ENCODE data around the gene ZSCAN10. TPM values are rescaled to one million over a fixed set of nuclear protein-coding genes. Genes with fewer than 3 reads are reported as not detected.

ZSCAN10 gene
- total RNA-seq, 1 experiment from 2014 or later = not detected

DNA sequence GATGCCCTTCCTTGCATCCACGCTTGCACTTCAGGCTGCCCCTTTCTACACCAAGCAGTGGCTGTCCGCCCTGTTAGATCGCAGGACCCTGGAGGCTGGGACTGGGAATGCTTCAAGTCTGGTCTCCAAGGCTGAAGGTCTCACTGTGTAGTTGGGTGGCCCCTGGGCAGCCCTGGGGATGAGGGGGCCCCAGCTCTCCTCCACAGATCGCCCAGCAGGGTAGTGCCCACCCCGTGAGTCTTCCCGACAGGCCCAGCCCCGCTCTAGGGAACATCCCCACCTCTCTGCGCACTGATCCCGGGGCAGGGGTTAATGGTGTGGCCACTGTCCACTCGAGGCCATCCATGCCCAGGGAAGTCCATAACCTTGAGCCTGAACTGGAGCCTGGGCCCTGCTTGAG, 46.1 kb upstream of the ZSCAN10 start:
- no peaks in the 10 kb centered on the region for H3K9me2 ChIP-seq (replicated peaks; ENCODE audit: low read length)
- ChIA-PET POLR2A (ENCODE audit: unreplicated experiment) (no interaction called here), CTCF (no interaction called here)
- no peak overlapping the region for H3K4me2 ChIP-seq (ENCODE audit: low read length)
- H3F3A ChIP-seq (ENCODE audit: low read length, unreplicated experiment) = no peaks in the 10 kb centered on the region
- no TSS peak for BruUV-seq (replicated peaks)
- no peaks in the 10 kb centered on the region for H3K27me3 ChIP-seq (ENCODE audit: low read length)
- no peak overlapping the region for H3K4me3 ChIP-seq (ENCODE audit: low read length)
- ATAC-seq = no peak
- no peaks in the 10 kb centered on the region for H3K9me3 ChIP-seq (ENCODE audit: low read length)
- peaks cover 9% of the 10 kb centered on the region; the same call in 1 of the 2 replicates for H3K4me1 ChIP-seq (ENCODE audit: insufficient read depth, low read length)
- intact Hi-C loops (cut with micrococcal nuclease) = no loop called here
- TF ChIP-seq EZH2phosphoT487 (IDR thresholded peaks at IDR 0.05; ENCODE audit: borderline replicate concordance, low read length) = no peak
- TF ChIP-seq, protein P1, sequence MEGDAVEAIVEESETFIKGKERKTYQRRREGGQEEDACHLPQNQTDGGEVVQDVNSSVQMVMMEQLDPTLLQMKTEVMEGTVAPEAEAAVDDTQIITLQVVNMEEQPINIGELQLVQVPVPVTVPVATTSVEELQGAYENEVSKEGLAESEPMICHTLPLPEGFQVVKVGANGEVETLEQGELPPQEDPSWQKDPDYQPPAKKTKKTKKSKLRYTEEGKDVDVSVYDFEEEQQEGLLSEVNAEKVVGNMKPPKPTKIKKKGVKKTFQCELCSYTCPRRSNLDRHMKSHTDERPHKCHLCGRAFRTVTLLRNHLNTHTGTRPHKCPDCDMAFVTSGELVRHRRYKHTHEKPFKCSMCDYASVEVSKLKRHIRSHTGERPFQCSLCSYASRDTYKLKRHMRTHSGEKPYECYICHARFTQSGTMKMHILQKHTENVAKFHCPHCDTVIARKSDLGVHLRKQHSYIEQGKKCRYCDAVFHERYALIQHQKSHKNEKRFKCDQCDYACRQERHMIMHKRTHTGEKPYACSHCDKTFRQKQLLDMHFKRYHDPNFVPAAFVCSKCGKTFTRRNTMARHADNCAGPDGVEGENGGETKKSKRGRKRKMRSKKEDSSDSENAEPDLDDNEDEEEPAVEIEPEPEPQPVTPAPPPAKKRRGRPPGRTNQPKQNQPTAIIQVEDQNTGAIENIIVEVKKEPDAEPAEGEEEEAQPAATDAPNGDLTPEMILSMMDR (conservative IDR thresholded peaks at IDR 0.05; ENCODE audit: low read depth, low read length) = no peak
- H4K20me1 ChIP-seq (ENCODE audit: low read length) = no peaks in the 10 kb centered on the region
- H2AFZ ChIP-seq (ENCODE audit: low read length) = no peak overlapping the region
- no peak overlapping the region for H3K9ac ChIP-seq (ENCODE audit: low read length)
- no peaks in the 10 kb centered on the region for H3K79me2 ChIP-seq (ENCODE audit: low read length)
- H3K36me3 ChIP-seq (ENCODE audit: low read depth, low read length) = no peaks in the 10 kb centered on the region
- H3K27ac ChIP-seq (ENCODE audit: low read length) = no peak overlapping the region
- DNase-seq = no peak

DNA sequence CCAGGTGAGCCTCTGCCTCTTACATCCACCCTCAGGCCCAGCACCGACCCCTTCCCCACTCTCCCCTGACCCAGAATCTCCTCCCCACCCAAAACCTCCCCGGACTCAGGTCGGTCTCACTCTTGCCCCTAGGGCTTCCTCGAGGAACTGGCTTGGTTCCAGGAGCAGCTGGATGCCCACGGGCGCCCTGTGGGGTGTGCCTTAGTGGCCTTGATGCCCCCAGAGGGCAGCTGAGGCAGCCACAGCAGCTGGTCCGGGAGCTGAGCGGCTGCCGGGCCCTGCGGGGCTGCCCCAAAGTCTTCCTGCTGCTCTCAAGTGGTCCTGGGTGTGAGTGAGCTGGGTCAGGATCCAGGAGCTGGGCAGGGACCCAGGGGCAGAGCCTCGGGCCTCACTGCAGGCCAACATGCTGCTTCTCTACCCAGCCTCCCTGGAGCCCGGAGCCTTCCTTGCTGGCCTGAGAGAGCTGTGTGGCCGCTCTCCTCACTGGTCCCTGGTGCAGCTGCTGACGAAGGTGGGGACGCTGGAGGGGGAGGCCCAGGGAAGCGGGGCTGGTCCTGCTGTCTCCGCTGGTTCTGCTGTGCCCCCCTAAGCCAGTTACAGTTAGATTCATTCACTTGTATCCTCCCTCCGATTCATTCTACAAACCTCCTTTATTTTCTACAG, 45.4 kb upstream of the ZSCAN10 start:
- BruUV-seq (replicated peaks) = no TSS peak

DNA sequence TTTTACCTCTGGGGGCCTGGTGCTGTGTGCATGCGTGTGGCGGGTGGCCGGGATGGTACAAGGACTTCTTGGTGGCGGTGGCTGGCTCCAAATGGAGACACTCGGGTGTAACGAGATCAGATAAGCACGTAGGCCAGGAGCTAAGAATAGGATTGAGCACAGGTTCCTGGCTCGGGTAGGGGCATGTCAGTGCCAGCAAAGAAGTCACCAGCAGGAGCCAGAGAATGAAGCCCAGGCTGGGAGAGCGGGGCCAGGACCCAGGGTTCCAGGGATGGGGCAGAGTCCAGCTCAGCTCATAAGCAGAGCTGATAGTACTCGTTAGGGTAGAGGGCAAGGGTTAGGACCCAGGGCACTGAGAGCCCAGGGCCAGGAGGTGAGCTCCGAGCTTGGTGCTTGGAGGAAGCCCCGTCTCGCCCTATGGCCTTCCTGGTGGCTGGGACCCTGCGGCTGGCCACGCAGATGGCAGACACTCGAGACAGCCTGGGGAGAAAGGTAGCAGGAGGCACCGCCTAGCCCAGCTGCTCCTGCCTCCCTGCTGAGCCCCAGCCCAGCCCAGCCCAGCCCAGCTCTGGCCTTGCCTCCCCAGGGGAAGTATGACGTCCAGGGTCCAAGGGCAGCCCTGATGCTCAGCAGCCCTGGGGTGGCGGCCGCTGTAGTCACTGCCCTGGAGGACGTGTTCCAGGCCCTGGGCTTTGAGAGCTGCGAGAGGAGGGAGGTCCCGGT, 44.7 kb upstream of the ZSCAN10 start:
- no peak for ATAC-seq

More for the DNA sequence above, 45.4 kb upstream of the ZSCAN10 start:
- intact Hi-C loops (cut with micrococcal nuclease) = no loop called here
- H3K4me1 ChIP-seq (ENCODE audit: insufficient read depth, low read length) = peaks cover 4% of the 10 kb centered on the region; the same call in 1 of the 2 replicates
- no peaks in the 10 kb centered on the region for H3K79me2 ChIP-seq (ENCODE audit: low read length)
- H3K9ac ChIP-seq (ENCODE audit: low read length) = no peak overlapping the region
- H3K27ac ChIP-seq (ENCODE audit: low read length) = no peak overlapping the region
- no peaks in the 10 kb centered on the region for H3K36me3 ChIP-seq (ENCODE audit: low read depth, low read length)
- CTCF ChIA-PET = no interaction called here
- DNase-seq (no peak), ATAC-seq (no peak)
- no peaks in the 10 kb centered on the region for H4K20me1 ChIP-seq (ENCODE audit: low read length)
- no peaks in the 10 kb centered on the region for H3K9me2 ChIP-seq (replicated peaks; ENCODE audit: low read length)
- H3K4me2 ChIP-seq (ENCODE audit: low read length) = no peak overlapping the region
- no peaks in the 10 kb centered on the region for H3K27me3 ChIP-seq (ENCODE audit: low read length)
- POLR2A ChIA-PET (ENCODE audit: unreplicated experiment) = no interaction called here
- H2AFZ ChIP-seq (ENCODE audit: low read length) = no peak overlapping the region
- no peaks in the 10 kb centered on the region for H3K9me3 ChIP-seq (ENCODE audit: low read length)
- H3K4me3 ChIP-seq (ENCODE audit: low read length) = no peak overlapping the region
- TF ChIP-seq EZH2 (IDR thresholded peaks at IDR 0.05; ENCODE audit: low read length, unreplicated experiment) = no peak
- TF ChIP-seq, protein P1 (conservative IDR thresholded peaks at IDR 0.05; ENCODE audit: low read depth, low read length) = no peak
- no peaks in the 10 kb centered on the region for H3F3A ChIP-seq (ENCODE audit: low read length, unreplicated experiment)

More for the DNA sequence above, 44.7 kb upstream of the ZSCAN10 start:
- H3K9me2 ChIP-seq (replicated peaks; ENCODE audit: low read length) = no peaks in the 10 kb centered on the region
- no peaks in the 10 kb centered on the region for H3K36me3 ChIP-seq (ENCODE audit: low read depth, low read length)
- POLR2A ChIA-PET (ENCODE audit: unreplicated experiment) = no interaction called here
- no peak overlapping the region for H3K27ac ChIP-seq (ENCODE audit: low read length)
- H3K4me2 ChIP-seq (ENCODE audit: low read length) = no peak overlapping the region
- no peaks in the 10 kb centered on the region for H3K79me2 ChIP-seq (ENCODE audit: low read length)
- no TSS peak for BruUV-seq (replicated peaks)
- no peaks in the 10 kb centered on the region for H3F3A ChIP-seq (ENCODE audit: low read length, unreplicated experiment)
- CTCF ChIA-PET = no interaction called here
- DNase-seq = no peak
- intact Hi-C loops (cut with micrococcal nuclease) = no loop called here
- H3K4me3 ChIP-seq (ENCODE audit: low read length) = no peak overlapping the region
- no peak overlapping the region for H2AFZ ChIP-seq (ENCODE audit: low read length)
- TF ChIP-seq EZH2 (IDR thresholded peaks at IDR 0.05; ENCODE audit: low read length, unreplicated experiment) = no peak
- TF ChIP-seq EZH2phosphoT487 (IDR thresholded peaks at IDR 0.05; ENCODE audit: borderline replicate concordance, low read length) = no peak
- TF ChIP-seq, protein P1 (conservative IDR thresholded peaks at IDR 0.05; ENCODE audit: low read depth, low read length) = no peak
- no peaks in the 10 kb centered on the region for H3K4me1 ChIP-seq (ENCODE audit: insufficient read depth, low read length)
- H3K27me3 ChIP-seq (ENCODE audit: low read length) = no peaks in the 10 kb centered on the region
- no peaks in the 10 kb centered on the region for H4K20me1 ChIP-seq (ENCODE audit: low read length)
- no peaks in the 10 kb centered on the region for H3K9me3 ChIP-seq (ENCODE audit: low read length)
- H3K9ac ChIP-seq (ENCODE audit: low read length) = no peak overlapping the region

Data from PC-3 (cell line).